ENCODE results near the gene NFKB1.

The NFKB1 gene

GRCh38 chr4:102632241-102633065 is 131.3 kb downstream of the NFKB1 start:
- no peak for DNase-seq

- no peak for DNase-seq
These were observed 131.9 kb downstream of the NFKB1 start for GRCh38 chr4:102633100-102633499.

GRCh38 chr4:102637391-102637790 is 136.2 kb downstream of the NFKB1 start:
- DNase-seq = no peak

- no peak for DNase-seq
These were observed 137.5 kb downstream of the NFKB1 start for GRCh38 chr4:102638621-102639020.

GRCh38 chr4:102639598-102639997 is 138.4 kb downstream of the NFKB1 start:
- DNase-seq = no peak

- DNase-seq = no peak
These were observed 139.5 kb downstream of the NFKB1 start for GRCh38 chr4:102640669-102641068.

GRCh38 chr4:102641793-102642192 is 140.6 kb downstream of the NFKB1 start:
- DNase-seq = no peak

- no peak for DNase-seq
These were observed 141.6 kb downstream of the NFKB1 start for GRCh38 chr4:102642631-102643298.

- DNase-seq = no peak
These were observed 146.0 kb downstream of the NFKB1 start for GRCh38 chr4:102647117-102647516.

GRCh38 chr4:102657206-102657605 is 156.0 kb downstream of the NFKB1 start:
- no peak for DNase-seq

- no peak for DNase-seq
These were observed 161.9 kb downstream of the NFKB1 start for GRCh38 chr4:102663073-102663472.

- no peak for DNase-seq
These were observed 164.4 kb downstream of the NFKB1 start for GRCh38 chr4:102665527-102665926.
